Liver (tissue), 3 donors: ENCODE data around the gene AGA.

ENCODE experiments used
- ATF3 ChIP-seq: IDR thresholded peaks from 2 replicates; pipeline ENCODE4 v1.6.1; 2016; ENCODE audit warnings: antibody characterized with exemption
- CTCF ChIP-seq: fragments of 150-350 bp; IDR thresholded peaks from 2 replicates; pipeline ENCODE4 v1.5.1; 2017; ENCODE audit warnings: improper control_type of control experiment, low read depth, low read length; ENCODE audit not compliant: missing input control
- YY1 ChIP-seq: IDR thresholded peaks from 2 replicates; pipeline ENCODE4 v1.6.1; 2016; ENCODE audit warnings: antibody characterized with exemption, mild to moderate bottlenecking
- donor health status: healthy.
- donor health status: healthy.

- TF ChIP-seq ATF3 (no peak), CTCF (no peak), YY1 (no peak)
Observed at GRCh38 chr4:177403746-177404145, 38.5 kb downstream of the AGA start.
